H1 (cell line): Measurements from ENCODE around the gene MAP1B. TPM values are rescaled to one million over a fixed set of nuclear protein-coding genes. Genes with fewer than 3 reads are reported as not detected.

Experiments
- CTCF ChIA-PET: fragments of 300-600 bp; sonication (Branson Sonifier 250); formaldehyde crosslinking; loops from one replicate; lab custom pipeline; 2021; ENCODE audit not compliant: partially characterized antibody; lab: Charles Lee
- POLR2A ChIA-PET: fragments of 300-600 bp; sonication (Branson Sonifier 250); formaldehyde crosslinking; loops from one replicate; lab custom pipeline; 2021; ENCODE audit warnings: inconsistent platforms; ENCODE audit not compliant: partially characterized antibody; lab: Charles Lee
- DNase-seq, 2 experiments: peaks; one replicate each; pipeline versions ENCODE4 v3.0.0 to v3.0.0-alpha.2; 2010 to 2022; ENCODE audit warnings: low spot score in 2 of 2, low read depth in 1 of 2, mixed read lengths in 1 of 2
- FAIRE-seq: peaks from 2 replicates; lab custom pipeline; 2011; peaks lifted over from hg19 to GRCh38; lab: Jason Lieb, UNC
- H2AFZ ChIP-seq: 2 replicates; pipeline ENCODE4 v1.8.1; 2012; ENCODE audit warnings: low read length, inconsistent platforms
- H2AK5ac ChIP-seq: 2 replicates; pipeline ENCODE4 v1.6.1; 2013; ENCODE audit warnings: low read depth, low read length
- H2BK120ac ChIP-seq: replicated peaks from 2 replicates; pipeline ENCODE3; 2013; ENCODE audit warnings: low read depth, low read length, inconsistent platforms
- H2BK12ac ChIP-seq: 2 replicates; pipeline ENCODE4 v1.6.1; 2013; ENCODE audit warnings: low read depth, low read length
- H2BK15ac ChIP-seq: 2 replicates; pipeline ENCODE4 v1.6.1; 2013; ENCODE audit warnings: low read length
- H2BK20ac ChIP-seq: 2 replicates; pipeline ENCODE4 v1.6.1; 2013; ENCODE audit warnings: low read length
- H2BK5ac ChIP-seq: 2 replicates; pipeline ENCODE4 v1.6.1; 2013; ENCODE audit warnings: low read depth, low read length
- H3K14ac ChIP-seq: 2 replicates; pipeline ENCODE4 v1.6.1; 2013; ENCODE audit warnings: inconsistent platforms; ENCODE audit not compliant: insufficient read length
- H3K18ac ChIP-seq: 2 replicates; pipeline ENCODE4 v1.6.1; 2013; ENCODE audit warnings: low read length; ENCODE audit errors: extremely low read depth
- H3K23ac ChIP-seq: 2 replicates; pipeline ENCODE4 v1.6.1; 2013; ENCODE audit warnings: inconsistent platforms; ENCODE audit not compliant: insufficient read length
- H3K23me2 ChIP-seq: 2 replicates; pipeline ENCODE4 v1.6.1; 2013; ENCODE audit warnings: low read depth, low read length
- H3K27ac ChIP-seq: 2 replicates; pipeline ENCODE4 v1.6.1; 2011; ENCODE audit warnings: low read depth, low read length, inconsistent platforms
- H3K27me3 ChIP-seq, 4 experiments: replicated peaks in 1 of 4; 1 replicate in 1 of 4; 2 replicates in 3 of 4; pipeline versions ENCODE4 v1.6.1 to v1.8.1; 2011 to 2013; ENCODE audit warnings: low read length in 3 of 4, mild to moderate bottlenecking in 3 of 4, inconsistent platforms in 2 of 4, mixed read lengths in 2 of 4, moderate library complexity in 1 of 4; ENCODE audit not compliant: control insufficient read depth in 3 of 4, insufficient read depth in 3 of 4; ENCODE audit errors: extremely low read depth in 1 of 4
- H3K36me3 ChIP-seq, 4 experiments: 2 replicates each; pipeline versions ENCODE4 v1.6.1 to v1.8.1; 2011 to 2013; ENCODE audit warnings: mild to moderate bottlenecking in 4 of 4, low read length in 3 of 4, moderate library complexity in 2 of 4, control low read depth in 1 of 4, inconsistent platforms in 1 of 4; ENCODE audit not compliant: insufficient read depth in 4 of 4, control insufficient read depth in 2 of 4
- H3K4ac ChIP-seq: replicated peaks from 2 replicates; pipeline ENCODE3; 2013; ENCODE audit warnings: low read length, low read depth, mixed read lengths, inconsistent platforms; ENCODE audit not compliant: insufficient read length
- H3K4me1 ChIP-seq, 4 experiments: replicated peaks in 1 of 4; 1 replicate in 1 of 4; 2 replicates in 3 of 4; pipeline versions ENCODE4 v1.6.1 to v1.8.1; 2011 to 2013; ENCODE audit warnings: low read length in 3 of 4, inconsistent platforms in 2 of 4, mixed read lengths in 1 of 4; ENCODE audit not compliant: insufficient read depth in 4 of 4, control insufficient read depth in 3 of 4
- H3K4me2 ChIP-seq, 2 experiments: 2 replicates each; pipeline versions ENCODE4 v1.6.1 to v1.8.1; 2011 to 2013; ENCODE audit warnings: low read depth in 2 of 2, low read length in 2 of 2, control low read depth in 1 of 2, inconsistent platforms in 1 of 2, mild to moderate bottlenecking in 1 of 2; ENCODE audit not compliant: insufficient read depth in 1 of 2
- H3K4me3 ChIP-seq, 4 experiments: fragments of 200-600, 300-600 bp in 1 of 4; sonication (generic), shearing (Covaris generic), sonication (Bioruptor Twin) in 1 of 4; 2 replicates each; pipeline versions ENCODE4 v1.5.1 to v1.8.1; 2011 to 2016; ENCODE audit warnings: low read length in 4 of 4, low read depth in 3 of 4, control low read depth in 2 of 4, inconsistent platforms in 2 of 4, mild to moderate bottlenecking in 2 of 4, mixed read lengths in 1 of 4, moderate library complexity in 1 of 4; ENCODE audit not compliant: insufficient read depth in 2 of 4; ENCODE audit errors: extremely low read depth in 1 of 4
- H3K56ac ChIP-seq: replicated peaks from 2 replicates; pipeline ENCODE3; 2013; ENCODE audit warnings: low read depth, mild to moderate bottlenecking, mixed read lengths, low read length, inconsistent platforms; ENCODE audit not compliant: insufficient read length
- H3K79me1 ChIP-seq: 2 replicates; pipeline ENCODE4 v1.6.1; 2013; ENCODE audit warnings: low read depth, low read length, control low read depth
- H3K79me2 ChIP-seq, 2 experiments: 2 replicates each; pipeline versions ENCODE4 v1.6.1 to v1.8.1; 2012 to 2013; ENCODE audit warnings: low read length in 2 of 2, mild to moderate bottlenecking in 2 of 2, inconsistent platforms in 1 of 2; ENCODE audit not compliant: insufficient read depth in 2 of 2, control insufficient read depth in 1 of 2
- H3K9ac ChIP-seq, 4 experiments: replicated peaks in 1 of 4; 1 replicate in 1 of 4; 2 replicates in 3 of 4; pipeline versions ENCODE4 v1.6.1 to v1.8.1; 2011 to 2013; ENCODE audit warnings: low read depth in 3 of 4, low read length in 3 of 4, control low read depth in 2 of 4, mild to moderate bottlenecking in 2 of 4, moderate library complexity in 2 of 4, inconsistent platforms in 1 of 4; ENCODE audit errors: extremely low read depth in 1 of 4
- H3K9me3 ChIP-seq, 2 experiments: 2 replicates each; pipeline versions ENCODE4 v1.6.1 to v1.8.1; 2012 to 2013; ENCODE audit warnings: mild to moderate bottlenecking in 2 of 2, moderate library complexity in 2 of 2, control low read depth in 1 of 2, inconsistent platforms in 1 of 2, low read depth in 1 of 2, low read length in 1 of 2, mixed read lengths in 1 of 2; ENCODE audit not compliant: insufficient read depth in 2 of 2
- H4K20me1 ChIP-seq, 2 experiments: replicated peaks in 1 of 2; 2 replicates each; pipeline versions ENCODE3 to v1.8.1; 2011 to 2013; ENCODE audit warnings: inconsistent platforms in 2 of 2, low read length in 2 of 2, mild to moderate bottlenecking in 1 of 2; ENCODE audit not compliant: insufficient read depth in 2 of 2, control insufficient read depth in 1 of 2
- H4K5ac ChIP-seq: 2 replicates; pipeline ENCODE4 v1.6.1; 2013; ENCODE audit warnings: low read length, low read depth, mixed read lengths, inconsistent platforms; ENCODE audit not compliant: insufficient read length
- H4K8ac ChIP-seq: 2 replicates; pipeline ENCODE4 v1.8.0; 2013; ENCODE audit warnings: mild to moderate bottlenecking, moderate library complexity, low read length, inconsistent platforms; ENCODE audit not compliant: insufficient read depth; ENCODE audit errors: extremely low read depth
- H4K91ac ChIP-seq: replicated peaks from 2 replicates; pipeline ENCODE3; 2013; ENCODE audit warnings: low read length, mixed read lengths, inconsistent platforms; ENCODE audit not compliant: insufficient read length
- CHD1 ChIP-seq: IDR thresholded peaks from 2 replicates; pipeline ENCODE4 v1.6.1; 2012; ENCODE audit warnings: low read depth, low read length, improper control_type of control experiment
- CHD2 ChIP-seq: IDR thresholded peaks from 2 replicates; pipeline ENCODE4 v1.6.1; 2012; ENCODE audit warnings: low read length, improper control_type of control experiment
- GABPA ChIP-seq: IDR thresholded peaks from 2 replicates; pipeline ENCODE4 v1.6.1; 2011; ENCODE audit warnings: mild to moderate bottlenecking, low read length, moderate library complexity, borderline replicate concordance; ENCODE audit not compliant: insufficient read depth
- HDAC6 ChIP-seq: IDR thresholded peaks from one replicate; pipeline ENCODE4 v1.7.1; 2012; ENCODE audit warnings: low read depth, mild to moderate bottlenecking, inconsistent platforms, low read length, moderate library complexity
- TAF7 ChIP-seq: optimal IDR thresholded peaks from 2 replicates; pipeline ENCODE3; 2011; ENCODE audit warnings: low read depth, mild to moderate bottlenecking, inconsistent platforms, low read length, moderate library complexity, borderline replicate concordance
- ZNF274 ChIP-seq: IDR thresholded peaks from 2 replicates; pipeline ENCODE4 v1.7.0; 2012; ENCODE audit warnings: low read length, borderline replicate concordance; ENCODE audit errors: extremely low read depth
- WGBS, 2 experiments: shearing (Covaris generic) in 1 of 2; methylation state at CpG; one replicate each; pipeline versions ENCODE4 v1.1.6 to v1.1.7; 2013 to 2015; ENCODE audit warnings: low lambda C conversion rate in 2 of 2, mixed read lengths in 2 of 2, inconsistent platforms in 1 of 2, low coverage in 1 of 2, missing lambda C conversion rate in 1 of 2; ENCODE audit not compliant: insufficient replicate concordance in 2 of 2, insufficient coverage in 1 of 2, insufficient read length in 1 of 2; ENCODE audit errors: extremely low coverage in 1 of 2, missing lambda C conversion rate in 1 of 2; 5-methylcytosine and 5-hydroxymethylcytosine counted together
- polyA plus RNA-seq, 7 experiments: library from polyadenylated mRNA; depleted of rRNA in 3 of 7; stranded (reverse) in 5 of 7; unstranded in 2 of 7; fragments of >200 nt in 5 of 7; fragments of 200-250 nt in 2 of 7; gene quantifications; 1 replicate in 5 of 7; 2 replicates in 1 of 7; 4 replicates in 1 of 7; pipeline versions ENCODE4 v1.2.1 to v1.2.3, GENCODE V29; 2011 to 2013; ENCODE audit warnings: missing spikeins in 2 of 7, mixed read lengths in 2 of 7
- total RNA-seq: library from RNA; stranded (reverse); fragmentation: NEBNext Ultra II Directional; extraction: Animal tissue kit (Norgen Biotek cat#: 25700); gene quantifications from 2 replicates; pipeline ENCODE4 v1.2.1, GENCODE V29; 2021

MAP1B gene
- total and polyA plus RNA-seq, 2 of the 8 experiments (the other 6 are each of a cell fraction or from before 2014, with no cell fraction given), result 24.5 to 120 TPM

DNA sequence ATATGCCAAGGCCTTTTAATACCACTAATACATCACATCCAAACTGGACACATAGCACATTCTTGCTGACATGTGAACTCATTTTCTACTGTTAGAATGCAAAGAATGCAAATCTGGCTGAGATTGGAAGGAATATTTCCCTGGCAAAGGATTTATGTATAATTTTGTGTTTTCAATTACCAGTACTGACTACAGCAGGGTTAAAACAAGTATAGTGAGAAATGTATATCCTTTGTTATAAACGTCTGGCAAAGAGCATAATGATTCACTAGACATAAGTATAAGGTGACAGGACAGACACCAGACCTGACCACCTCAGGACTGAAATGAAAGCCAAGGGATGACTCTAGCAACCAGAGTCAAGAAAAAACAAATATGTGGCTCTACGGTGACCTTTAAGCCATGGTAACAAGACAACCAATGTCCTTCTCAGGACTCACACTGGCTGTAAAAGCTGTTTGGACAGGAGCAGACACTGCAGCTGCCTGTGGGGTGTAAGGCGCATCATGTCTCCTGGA lies 117.7 kb downstream of the MAP1B start:
- H3K9me3 ChIP-seq, result no peaks in the 10 kb centered on the region
- no peak overlapping the region for H3K18ac ChIP-seq
- H3K56ac ChIP-seq, result no peak overlapping the region
- no peak overlapping the region for H4K91ac ChIP-seq
- H4K20me1 ChIP-seq, result no peaks in the 10 kb centered on the region
- H3K4me2 ChIP-seq, result no peak overlapping the region
- H4K8ac ChIP-seq, result no peak overlapping the region
- H2AFZ ChIP-seq, result no peak overlapping the region
- H3K4me1 ChIP-seq, result no peaks in the 10 kb centered on the region
- no peak overlapping the region for H2AK5ac ChIP-seq
- DNase-seq, result no peak
- no peak overlapping the region for H3K23ac ChIP-seq
- no peak overlapping the region for H3K27ac ChIP-seq
- H2BK12ac ChIP-seq, result no peak overlapping the region
- POLR2A ChIA-PET, result no interaction called here
- no peak overlapping the region for H2BK5ac ChIP-seq
- H2BK120ac ChIP-seq, result no peak overlapping the region
- H3K79me2 ChIP-seq, result no peaks in the 10 kb centered on the region
- H3K79me1 ChIP-seq, result no peaks in the 10 kb centered on the region; the same call in 1 of the 2 replicates
- CTCF ChIA-PET, result interaction anchor here (0.7 to 1.5 kb wide), 3 partner anchors 20 to 70 kb away, joined by 3 to 7 read pairs (median 3); no protein-coding TSS in a partner anchor
- peaks cover 15 to 57% (median 44%) of the 10 kb centered on the region in 4 experiments; a peak in 7 of 8 replicates for H3K36me3 ChIP-seq
- no peaks in the 10 kb centered on the region for H3K23me2 ChIP-seq
- H4K5ac ChIP-seq, result no peak overlapping the region
- no peak overlapping the region for H3K4me3 ChIP-seq
- H3K4ac ChIP-seq, result no peak overlapping the region
- H3K9ac ChIP-seq, result no peak overlapping the region
- H3K14ac ChIP-seq, result no peak overlapping the region
- WGBS, 2 experiments, result 93% methylated on average over 3 of the region's 3 CpGs; no CpG with 5 or more reads in 1 of the 2 experiments
- TF ChIP-seq HDAC6 (no peak), CHD1 (no peak), GABPA (no peak), TAF7 (no peak), CHD2 (no peak), ZNF274 (no peak)
- TF ChIP-seq, all 59 proteins: peak for 0
- Histone ChIP-seq H3K27me3 (no peaks in the 10 kb centered on the region), H2BK15ac (no peak overlapping the region), H2BK20ac (no peak overlapping the region)
- no peak for FAIRE-seq
